HG03439 (cell line): ENCODE results near the gene ARHGAP4.

ENCODE experiments used
- ATAC-seq: cut with Tn5 transposase; IDR thresholded peaks from one replicate; pipeline ENCODE4 v1.9.1; 2021; ENCODE audit warnings: mild to moderate bottlenecking, moderate library complexity; ENCODE audit not compliant: unreplicated experiment

The ARHGAP4 gene

GRCh38 chrX:153964105-153964504 lies 38.0 kb upstream of the ARHGAP4 start:
- no peak for ATAC-seq

GRCh38 chrX:153963546-153963945 lies 37.5 kb upstream of the ARHGAP4 start:
- no peak for ATAC-seq

- ATAC-seq = no peak
Measured at GRCh38 chrX:153961292-153961691, 35.2 kb upstream of the ARHGAP4 start.

- no peak for ATAC-seq
Measured at GRCh38 chrX:153960786-153961185, 34.7 kb upstream of the ARHGAP4 start.

GRCh38 chrX:153960077-153960476 lies 34.0 kb upstream of the ARHGAP4 start:
- no peak for ATAC-seq

GRCh38 chrX:153959649-153960048 lies 33.6 kb upstream of the ARHGAP4 start:
- ATAC-seq = no peak

- no peak for ATAC-seq
Measured at GRCh38 chrX:153958605-153959004, 32.5 kb upstream of the ARHGAP4 start.

GRCh38 chrX:153957224-153957623 lies 31.2 kb upstream of the ARHGAP4 start:
- no peak for ATAC-seq

- no peak for ATAC-seq
Measured at GRCh38 chrX:153956044-153956907, 30.2 kb upstream of the ARHGAP4 start.

- no peak for ATAC-seq
Measured at GRCh38 chrX:153955228-153955732, 29.2 kb upstream of the ARHGAP4 start.

- no peak for ATAC-seq
Measured at GRCh38 chrX:153954558-153955227, 28.6 kb upstream of the ARHGAP4 start.

GRCh38 chrX:153953892-153954557 lies 28.0 kb upstream of the ARHGAP4 start:
- ATAC-seq = no peak

- no peak for ATAC-seq
Measured at GRCh38 chrX:153953342-153953830, 27.3 kb upstream of the ARHGAP4 start.

GRCh38 chrX:153952373-153953026 lies 26.4 kb upstream of the ARHGAP4 start:
- ATAC-seq = no peak

- ATAC-seq = no peak
Measured at GRCh38 chrX:153951683-153952372, 25.8 kb upstream of the ARHGAP4 start.

- ATAC-seq = no peak
Measured at GRCh38 chrX:153950127-153950526, 24.1 kb upstream of the ARHGAP4 start.

- no peak for ATAC-seq
Measured at GRCh38 chrX:153948847-153949805, 23.1 kb upstream of the ARHGAP4 start.

GRCh38 chrX:153948002-153948466 lies 22.0 kb upstream of the ARHGAP4 start:
- no peak for ATAC-seq
